UCSD-AML1 (cell line): ENCODE measurements around the gene GPR173.

ENCODE experiments used
- DNase-seq: peaks from one replicate; lab custom pipeline; 2025; ENCODE audit not compliant: unreplicated experiment; lab: John Stamatoyannopoulos, UW

The GPR173 gene

DNA sequence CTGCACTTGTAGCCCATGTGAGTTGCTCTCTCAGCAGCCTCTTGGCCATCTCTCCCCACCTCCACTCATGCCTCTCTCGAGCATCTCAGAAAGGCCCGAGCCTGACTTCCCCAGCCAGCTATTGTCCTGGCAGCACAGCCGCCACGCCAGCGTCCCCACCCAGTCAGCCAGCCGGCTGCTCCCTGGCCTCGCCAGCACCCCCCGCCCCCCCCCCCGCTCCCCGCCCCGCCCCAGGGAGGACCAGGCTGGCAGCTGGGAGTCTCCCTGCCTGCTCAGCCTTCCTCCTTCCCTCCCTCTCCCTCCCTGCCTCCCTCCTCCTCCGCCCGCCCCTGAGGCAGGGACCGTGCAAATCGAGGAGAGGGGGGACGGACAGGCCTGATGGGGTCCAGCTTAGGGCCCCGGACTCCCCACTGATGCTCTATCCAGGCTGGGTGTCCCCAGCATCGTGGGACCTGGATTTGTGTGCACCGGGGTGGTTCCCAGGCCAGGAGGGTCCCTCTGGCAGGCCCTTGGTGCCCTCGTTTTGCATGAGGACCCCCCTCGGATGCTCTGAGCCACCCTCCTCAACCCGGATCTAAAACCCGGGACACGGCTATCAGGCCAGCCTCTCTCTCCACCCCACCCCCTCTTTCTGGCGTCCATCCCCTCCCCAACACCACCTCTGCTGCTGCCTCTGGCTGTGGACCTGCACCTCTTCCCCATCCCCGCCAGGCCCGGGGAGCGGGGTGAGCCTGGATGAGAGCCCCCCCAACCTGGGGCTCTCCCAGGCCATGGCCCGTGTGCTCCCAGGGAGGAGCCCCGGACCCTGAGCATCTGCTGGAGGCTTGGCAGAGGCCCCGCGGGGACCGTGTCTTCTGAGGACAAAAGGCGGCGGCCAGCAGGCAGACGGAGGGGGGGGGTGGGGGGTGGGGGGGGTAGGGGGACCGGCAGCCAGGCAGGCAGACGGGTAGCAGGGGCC is at the start of gene GPR173:
Gene GPR173 (plus strand): TSS at position 621 of the 958 bp plus-strand sequence. CDS start 27,833 bp downstream, outside the sequence.
- DNase-seq, result no peak

DNA sequence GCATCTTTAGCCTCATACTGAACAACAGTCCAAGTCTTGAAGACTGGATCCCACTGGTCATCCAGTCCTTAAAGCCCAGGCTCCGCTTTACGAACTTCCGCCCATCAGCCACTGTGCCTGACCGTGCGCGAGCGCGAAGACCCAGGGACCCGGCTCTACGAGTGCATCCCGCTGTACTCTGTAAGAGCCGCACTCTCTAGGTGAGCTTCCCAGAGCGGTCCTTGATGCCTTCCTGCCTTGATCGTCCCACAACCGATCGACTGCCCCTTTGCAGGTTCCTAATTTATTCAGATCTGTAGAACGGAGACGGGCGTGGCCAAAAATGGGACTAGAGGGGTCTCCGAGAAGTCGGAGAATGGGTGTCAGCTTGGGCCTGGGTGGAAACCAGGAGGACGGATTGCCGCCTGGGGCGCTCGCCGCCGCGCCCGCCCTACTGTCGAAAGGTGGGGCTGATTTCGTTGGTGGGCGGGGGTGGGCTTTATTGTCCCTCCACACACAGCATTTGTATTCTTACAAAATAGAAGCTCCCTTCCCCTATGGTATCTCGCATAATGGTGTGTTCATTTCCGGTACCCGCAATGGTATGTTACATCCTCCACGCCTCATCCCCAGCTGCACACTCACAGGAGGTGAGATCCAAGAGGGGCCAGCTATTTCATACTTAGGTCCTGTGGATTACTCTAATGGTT is 48.0 kb upstream of the GPR173 start:
- no peak for DNase-seq

DNA sequence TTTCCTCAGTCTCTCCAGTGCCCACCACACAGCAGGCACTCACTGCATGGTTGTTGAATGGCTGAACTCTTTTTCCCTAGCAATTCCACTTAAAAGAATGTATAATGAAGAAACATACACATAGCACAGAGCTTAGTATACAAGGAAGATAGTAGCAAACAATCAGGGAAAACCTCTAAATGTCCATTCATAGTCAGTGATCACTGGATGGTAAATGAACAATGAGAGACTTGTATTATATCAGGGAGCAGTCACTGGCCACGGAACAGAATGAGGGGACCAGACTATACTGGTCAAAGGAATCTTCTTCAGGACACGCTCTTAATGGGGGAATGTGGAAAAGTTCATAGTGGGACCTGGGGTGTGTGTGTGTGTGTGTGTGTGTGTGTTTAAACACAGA is 46.6 kb upstream of the GPR173 start:
- DNase-seq, result no peak

- DNase-seq, result no peak
These were observed 45.5 kb upstream of the GPR173 start for GRCh38 chrX:53003111-53003510.

DNA sequence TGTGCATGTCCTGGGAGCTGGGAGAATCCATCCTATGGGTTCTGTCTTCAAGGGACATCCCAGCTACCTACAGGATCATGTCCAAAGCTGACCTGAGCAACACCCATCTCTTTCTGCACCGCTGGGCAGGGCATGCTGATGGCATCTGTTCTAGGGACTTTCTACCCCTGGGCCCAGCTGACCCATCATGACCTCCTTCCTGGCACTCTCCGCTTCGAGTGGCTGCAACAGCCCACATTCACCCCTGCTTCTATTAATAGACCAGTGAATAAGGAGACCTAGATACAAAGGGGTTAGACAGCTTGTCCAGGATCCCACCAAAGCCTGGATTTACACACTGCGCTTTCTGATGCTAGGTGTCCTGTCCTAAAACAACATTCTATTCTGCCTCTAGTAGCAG is 44.6 kb upstream of the GPR173 start:
- no peak for DNase-seq

GRCh38 chrX:53004811-53005210 is 43.8 kb upstream of the GPR173 start:
- no peak for DNase-seq

DNA sequence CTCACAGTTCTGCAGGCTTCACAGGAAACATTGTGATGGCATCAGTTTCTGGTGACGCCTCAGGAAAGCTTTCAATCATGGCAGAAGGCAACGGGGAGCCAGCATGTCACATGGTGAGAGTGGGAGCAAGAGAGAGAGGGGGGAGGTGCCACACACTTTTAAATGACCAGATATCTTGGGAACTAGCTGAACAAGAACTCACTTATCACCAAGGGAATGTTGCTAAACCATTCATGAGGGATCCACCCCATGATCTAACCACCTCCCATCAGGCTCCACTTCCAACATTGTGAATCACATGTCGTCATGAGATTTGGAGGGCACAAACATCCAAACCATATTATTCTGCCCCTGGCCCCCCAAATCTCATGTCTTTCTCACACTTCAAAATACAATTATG is 43.3 kb upstream of the GPR173 start:
- no peak for DNase-seq

- no peak for DNase-seq
These were observed 39.6 kb upstream of the GPR173 start for GRCh38 chrX:53009032-53009431.

DNA sequence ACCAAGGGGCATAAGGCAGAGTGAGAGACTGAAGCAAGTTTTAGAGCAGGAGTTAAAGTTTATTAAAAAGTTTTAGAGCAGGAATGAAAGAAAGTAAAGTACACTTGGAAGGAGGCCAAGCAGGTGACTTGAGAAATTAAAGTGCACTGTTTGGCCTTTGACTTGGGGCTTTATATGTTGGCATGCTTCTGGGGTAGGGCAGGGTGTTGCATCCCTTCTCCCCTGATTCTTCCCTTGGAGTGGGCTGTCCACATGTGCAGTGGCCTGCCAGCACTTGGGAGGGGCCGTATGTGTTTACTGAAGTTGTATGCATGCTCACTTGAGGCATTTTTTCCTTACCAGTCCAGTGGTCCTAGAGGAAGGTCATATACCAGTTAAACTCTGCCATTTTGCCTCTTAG is 35.3 kb upstream of the GPR173 start:
- no peak for DNase-seq

DNA sequence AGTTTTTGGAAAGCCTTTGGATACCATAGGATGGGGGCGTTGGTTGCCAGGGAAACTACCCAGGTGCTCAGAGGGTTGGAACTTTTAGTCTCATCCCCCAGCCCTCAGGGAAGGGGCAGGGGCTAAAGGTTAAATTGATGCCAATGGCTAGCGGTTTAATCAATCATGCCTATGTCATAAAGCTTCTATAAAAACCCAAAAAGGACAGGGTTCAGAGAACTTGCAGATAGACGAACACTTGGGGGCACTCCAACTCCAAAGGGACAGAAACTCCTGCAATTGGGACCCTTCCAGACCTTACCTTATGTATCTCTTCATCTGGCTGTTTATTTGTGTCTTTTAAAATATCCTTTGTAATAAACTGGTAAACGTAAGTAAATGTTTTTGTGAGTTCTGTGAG is 30.0 kb upstream of the GPR173 start:
- DNase-seq, result no peak

GRCh38 chrX:53022381-53022780 is 26.2 kb upstream of the GPR173 start:
- DNase-seq, result no peak

GRCh38 chrX:53028678-53029077 is 19.9 kb upstream of the GPR173 start:
- no peak for DNase-seq

- DNase-seq, result no peak
These were observed 17.2 kb upstream of the GPR173 start for GRCh38 chrX:53031380-53031779.

GRCh38 chrX:53036149-53036548 is 12.4 kb upstream of the GPR173 start:
- no peak for DNase-seq

GRCh38 chrX:53039236-53039635 is 9.4 kb upstream of the GPR173 start:
- DNase-seq, result no peak

DNA sequence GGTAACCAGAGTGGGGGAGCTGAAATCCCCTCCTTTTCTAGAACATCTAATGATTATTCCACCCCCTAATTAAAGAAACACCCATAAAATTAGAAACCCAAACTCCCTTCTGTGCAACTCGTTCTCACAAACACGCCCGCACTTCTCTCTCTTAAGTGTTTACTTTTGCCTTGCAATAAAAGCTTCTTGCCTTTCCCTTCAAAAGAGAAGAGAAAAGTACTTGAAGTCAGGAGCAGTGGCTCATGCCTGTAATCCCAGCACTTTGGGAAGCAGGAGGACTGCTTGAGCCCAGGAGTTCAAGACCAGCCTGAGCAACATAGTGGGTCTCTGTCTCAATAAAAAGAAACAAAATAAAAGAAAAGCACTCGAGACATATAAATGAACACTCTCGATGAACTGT is 3.6 kb upstream of the GPR173 start:
- no peak for DNase-seq

DNA sequence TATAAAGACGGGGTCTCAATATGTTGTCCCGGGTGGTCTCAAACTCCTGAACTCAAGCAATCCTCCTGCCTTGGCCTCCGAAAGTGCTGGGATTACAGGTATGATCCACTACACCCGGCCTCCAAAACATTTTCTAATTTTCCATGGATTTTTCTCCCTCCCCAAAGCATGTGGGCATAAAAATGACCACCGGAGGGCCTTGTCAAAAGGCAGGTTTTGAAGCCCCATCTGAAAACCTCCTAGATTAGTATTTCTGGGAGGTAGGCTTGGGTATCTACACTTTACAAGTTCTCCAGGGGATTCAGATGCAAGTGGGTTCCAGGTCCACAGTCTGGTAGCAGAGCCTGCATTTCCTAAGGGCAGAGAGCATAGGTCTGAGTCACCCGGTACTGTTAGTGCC is 1.4 kb upstream of the GPR173 start:
- DNase-seq, result no peak

DNA sequence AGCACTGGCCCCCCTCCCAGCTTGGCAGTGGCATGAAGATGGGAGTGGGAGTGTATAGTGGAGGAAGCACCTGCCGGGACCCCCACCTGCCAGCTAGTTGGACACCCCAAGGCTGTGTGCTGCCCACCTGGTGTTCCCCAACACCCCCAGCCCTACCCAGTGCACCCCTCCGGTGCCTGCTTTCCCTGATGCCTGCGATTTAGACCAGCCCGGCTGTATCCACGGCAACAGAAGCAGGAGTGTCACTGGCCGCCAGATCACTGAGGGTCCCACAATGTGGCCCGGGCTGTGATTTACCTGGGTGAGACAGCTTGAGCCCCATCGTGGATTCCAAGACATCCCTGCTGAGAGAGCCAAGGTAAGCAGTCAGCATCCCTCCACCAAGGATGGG is 533 bp downstream of the GPR173 start:
- no peak for DNase-seq

DNA sequence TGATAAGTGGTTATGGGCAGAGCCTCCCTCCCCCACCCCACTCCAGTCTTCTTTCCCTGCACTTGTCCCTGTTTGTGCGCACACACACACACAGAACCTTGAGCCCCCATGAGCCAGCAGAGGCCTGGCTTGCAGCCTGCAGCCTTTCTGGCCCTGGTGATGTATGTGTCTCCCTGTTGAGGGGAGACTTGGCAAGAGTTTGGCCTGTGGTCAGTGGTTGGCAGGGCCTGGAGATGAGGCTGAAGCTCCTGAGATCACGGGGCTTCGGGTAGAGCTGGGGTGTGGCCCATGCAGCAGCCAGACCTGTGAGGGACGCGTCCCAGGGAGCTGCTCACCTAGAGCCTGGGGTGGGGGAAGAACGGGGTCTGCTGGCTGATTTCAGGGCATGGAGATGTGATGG is 2.3 kb downstream of the GPR173 start:
- no peak for DNase-seq

- DNase-seq, result no peak
These were observed 6.8 kb downstream of the GPR173 start for GRCh38 chrX:53055244-53055849.

- DNase-seq, result no peak
These were observed 7.7 kb downstream of the GPR173 start for GRCh38 chrX:53056292-53056691.

DNA sequence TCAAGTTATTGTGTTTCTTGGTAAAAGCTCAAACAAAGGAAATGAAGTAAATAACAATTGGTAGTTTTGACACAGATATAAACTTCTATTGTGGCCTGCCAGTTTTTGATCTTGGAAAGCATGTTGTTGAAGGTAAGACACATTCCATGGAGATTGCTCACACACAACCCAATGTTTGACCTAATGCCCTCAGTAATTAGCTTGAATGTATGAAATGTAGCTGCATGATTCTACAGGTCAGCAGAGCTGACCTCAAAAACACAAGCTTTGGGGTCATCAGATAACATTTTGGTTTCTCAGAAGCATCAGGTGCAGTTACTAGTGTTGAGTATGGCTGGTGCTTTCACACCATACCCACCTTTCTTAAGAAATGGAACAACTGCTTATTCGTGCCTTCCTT is 16.5 kb downstream of the GPR173 start:
- DNase-seq, result no peak
